NCI-H1930 (cell line): ENCODE measurements around the gene ADAMTSL1.
"Not testable (repeated sequence)": the region's sequence is repeated elsewhere in the genome, so short reads cannot be mapped to it uniquely, and the experiment has no call there.

ENCODE experiments used
- DNase-seq, 2 experiments: peaks; one replicate each; lab custom pipeline; 2025; lab: John Stamatoyannopoulos, UW

ADAMTSL1 gene

GRCh38 chr9:18864516-18864915 lies 390.6 kb downstream of the ADAMTSL1 start:
- DNase-seq, result no peak

GRCh38 chr9:18865542-18865941 lies 391.6 kb downstream of the ADAMTSL1 start:
- no peak for DNase-seq

- DNase-seq, result no peak
Measured at GRCh38 chr9:18866121-18866831, 392.3 kb downstream of the ADAMTSL1 start.

GRCh38 chr9:18869725-18870124 lies 395.8 kb downstream of the ADAMTSL1 start:
- no peak for DNase-seq

GRCh38 chr9:18874069-18874468 lies 400.1 kb downstream of the ADAMTSL1 start:
- no peak for DNase-seq

GRCh38 chr9:18874990-18875389 lies 401.0 kb downstream of the ADAMTSL1 start:
- not testable (repeated sequence) for DNase-seq

- DNase-seq, result no peak
Measured at GRCh38 chr9:18877984-18878383, 404.0 kb downstream of the ADAMTSL1 start.

GRCh38 chr9:18881758-18882157 lies 407.8 kb downstream of the ADAMTSL1 start:
- no peak for DNase-seq

- no peak for DNase-seq
Measured at GRCh38 chr9:18887546-18887945, 413.6 kb downstream of the ADAMTSL1 start.

GRCh38 chr9:18888290-18888689 lies 414.3 kb downstream of the ADAMTSL1 start:
- no peak for DNase-seq

GRCh38 chr9:18889550-18889949 lies 415.6 kb downstream of the ADAMTSL1 start:
- DNase-seq, result no peak

- DNase-seq, result no peak
Measured at GRCh38 chr9:18890372-18890771, 416.4 kb downstream of the ADAMTSL1 start.

- DNase-seq, result no peak
Measured at GRCh38 chr9:18891946-18892670, 418.2 kb downstream of the ADAMTSL1 start.

GRCh38 chr9:18893046-18893445 lies 419.1 kb downstream of the ADAMTSL1 start:
- DNase-seq, result no peak

GRCh38 chr9:18893491-18893890 lies 419.5 kb downstream of the ADAMTSL1 start:
- DNase-seq, result no peak

GRCh38 chr9:18896004-18896403 lies 422.1 kb downstream of the ADAMTSL1 start:
- DNase-seq, result no peak

- no peak for DNase-seq
Measured at GRCh38 chr9:18896531-18897179, 422.7 kb downstream of the ADAMTSL1 start.

GRCh38 chr9:18903450-18903849 lies 429.5 kb downstream of the ADAMTSL1 start:
- no peak for DNase-seq

- no peak for DNase-seq
Measured at GRCh38 chr9:18905028-18905882, 431.3 kb downstream of the ADAMTSL1 start.

- no peak for DNase-seq
Measured at GRCh38 chr9:18905883-18906629, 432.1 kb downstream of the ADAMTSL1 start.

GRCh38 chr9:18906656-18907395 lies 432.9 kb downstream of the ADAMTSL1 start:
- no peak for DNase-seq
